Stimulated activated CD4-positive, alpha-beta T cell treated with anti-CD3 and anti-CD28 coated beads, Interleukin-1b, Interleukin-23, amount 100 ng/mL, for 48 hours (primary cell): Measurements from ENCODE around the gene CEP72.

Experiments used
- DNase-seq: peaks from one replicate; pipeline ENCODE4 v3.0.0-alpha.2; 2020

The CEP72 gene

DNA sequence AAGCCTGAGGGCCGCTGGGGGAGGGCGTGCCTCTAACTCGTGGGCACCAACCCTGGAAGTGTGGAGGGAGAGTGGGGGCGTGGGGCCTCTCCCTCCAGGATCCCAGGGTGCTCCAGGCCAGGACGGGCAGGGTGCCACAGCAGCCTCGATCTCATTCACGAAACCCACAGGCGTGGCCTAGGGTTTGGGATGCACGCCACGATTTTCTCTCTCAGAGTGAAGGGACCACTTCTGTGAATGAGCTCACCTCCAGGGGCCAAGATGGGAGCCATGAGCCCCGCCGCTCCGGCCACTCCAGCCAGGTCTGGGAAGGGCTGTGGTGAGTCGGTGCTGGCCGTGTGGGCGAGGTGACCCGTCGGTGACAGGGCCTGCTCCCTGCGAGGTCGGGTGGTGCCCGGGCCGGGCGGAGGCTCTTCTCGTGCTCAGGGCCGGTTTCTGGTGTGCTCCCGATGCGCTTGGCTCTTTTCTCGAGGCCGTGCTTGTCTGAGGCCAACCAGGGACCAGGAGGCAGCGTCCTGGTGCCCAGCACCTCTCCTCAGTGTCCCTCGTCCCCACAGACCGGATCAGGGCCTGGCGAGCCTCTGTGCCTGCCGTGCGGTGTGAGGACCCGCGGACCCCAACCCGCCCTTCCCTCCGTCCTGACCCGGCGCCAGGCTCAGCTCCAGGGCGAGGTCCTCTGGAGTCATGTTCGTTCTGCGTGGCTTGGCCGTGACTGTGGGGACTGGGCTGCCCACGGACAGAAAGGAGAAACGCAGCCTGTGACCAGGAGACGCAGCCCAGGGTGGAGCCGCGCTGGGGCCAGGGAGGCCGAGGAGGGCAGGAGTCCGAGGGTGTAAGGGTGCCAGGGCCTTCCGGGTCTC lies 50.0 kb downstream of the CEP72 start:
- no peak for DNase-seq

DNA sequence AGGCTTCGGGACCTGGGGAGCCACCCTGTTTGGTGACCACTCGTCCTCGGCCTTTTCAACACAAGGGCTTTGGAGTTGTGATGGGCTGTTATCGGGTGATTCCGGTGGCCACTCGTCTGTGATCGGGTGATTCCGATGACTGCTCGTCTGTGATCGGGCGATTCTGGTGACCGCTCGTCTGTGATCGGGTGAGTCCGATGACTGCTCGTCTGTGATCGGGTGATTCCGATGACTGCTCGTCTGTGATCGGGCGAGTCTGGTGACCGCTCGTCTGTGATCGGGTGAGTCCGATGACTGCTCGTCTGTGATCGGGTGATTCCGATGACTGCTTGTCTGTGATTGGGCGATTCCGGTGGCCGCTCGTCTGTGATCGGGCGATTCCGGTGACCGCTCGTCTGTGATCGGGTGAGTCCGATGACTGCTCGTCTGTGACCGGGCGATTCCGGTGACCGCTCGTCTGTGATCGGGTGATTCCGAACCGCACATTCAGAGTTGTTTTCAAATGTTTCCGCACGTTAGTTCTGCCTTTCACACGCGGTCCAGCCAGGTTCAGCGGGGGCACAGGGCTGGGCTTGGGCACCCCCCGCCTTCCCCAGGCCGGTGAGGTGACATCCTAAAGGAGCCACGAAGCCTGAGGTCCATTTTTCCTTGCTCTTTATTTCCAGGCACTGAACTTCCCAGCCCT lies 50.8 kb downstream of the CEP72 start:
- DNase-seq, result no peak

DNA sequence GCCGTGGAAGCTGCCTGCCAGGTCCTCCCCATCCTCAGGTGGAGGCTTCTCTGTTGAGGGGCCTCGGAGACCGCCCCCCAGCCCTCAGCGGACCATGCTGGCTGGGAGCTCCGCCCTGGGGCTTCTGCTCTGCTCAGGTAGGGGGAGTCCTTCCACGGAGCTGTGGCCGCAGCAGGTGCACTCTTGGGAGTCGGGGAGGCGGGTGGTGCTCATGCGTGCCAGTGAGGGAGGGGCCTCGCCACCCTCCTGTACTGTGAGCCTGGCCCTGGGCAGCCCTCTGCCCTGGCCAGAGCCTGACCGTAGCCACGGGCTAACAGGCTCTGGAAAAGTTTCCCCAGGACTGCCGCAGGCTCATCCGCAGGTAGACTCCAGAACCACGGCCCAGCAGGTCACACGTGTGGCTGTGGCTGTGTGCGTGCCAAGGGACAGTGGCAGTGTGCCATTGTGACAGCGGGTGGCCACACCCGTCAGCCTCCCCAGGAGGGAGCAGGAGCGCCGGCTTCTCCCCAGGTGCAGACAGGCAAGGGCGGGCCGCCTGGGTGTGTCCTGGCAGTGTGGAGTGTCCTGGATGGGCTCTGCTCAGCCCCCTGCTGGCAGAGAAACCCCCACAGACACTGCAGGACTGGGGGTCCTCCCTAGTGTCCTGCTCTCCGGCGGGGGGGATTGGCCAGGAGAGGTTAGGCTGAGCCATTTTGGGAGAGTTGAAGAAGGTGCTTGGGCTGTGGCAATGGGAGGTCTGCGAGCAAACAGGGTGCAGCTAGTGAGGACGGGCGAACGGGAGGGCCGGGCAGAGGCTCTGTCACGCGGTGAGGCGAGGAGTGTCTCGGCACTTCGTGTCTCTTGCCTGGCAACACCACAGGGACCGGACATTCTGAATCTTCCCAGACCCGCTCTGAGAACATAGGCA lies 51.5 kb downstream of the CEP72 start:
- no peak for DNase-seq

DNA sequence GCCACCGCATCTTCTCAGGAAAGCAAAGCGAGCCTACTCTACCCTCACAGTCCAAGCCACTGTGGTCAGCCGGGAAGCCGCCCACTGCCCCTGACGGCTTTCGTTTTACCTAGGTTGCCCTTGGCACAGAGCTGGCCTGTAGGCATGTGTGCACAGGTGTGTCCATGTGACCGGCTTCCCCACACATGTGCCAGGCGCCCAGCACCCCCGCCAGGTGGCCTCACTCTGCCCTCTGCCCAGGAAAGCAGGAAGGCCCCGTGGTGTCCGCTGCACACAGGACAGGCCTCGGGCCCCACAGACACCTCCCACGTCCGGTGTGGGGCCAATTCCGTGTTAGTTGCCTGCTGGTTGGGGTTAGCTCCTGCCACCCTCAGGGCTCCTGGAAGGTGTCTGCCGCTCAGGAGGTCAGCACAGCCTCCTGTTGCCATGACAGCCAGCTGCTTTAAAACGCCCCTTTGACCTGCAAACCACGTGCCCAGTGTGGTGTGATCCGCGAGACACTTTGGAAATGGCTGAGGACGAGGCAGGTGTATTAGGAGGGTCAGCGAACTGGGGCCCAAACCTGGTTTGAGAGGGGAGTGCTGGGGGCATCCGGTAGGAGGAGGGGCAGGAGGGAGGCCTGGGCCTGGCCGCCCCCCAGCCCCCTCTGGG lies 52.3 kb downstream of the CEP72 start:
- no peak for DNase-seq

DNA sequence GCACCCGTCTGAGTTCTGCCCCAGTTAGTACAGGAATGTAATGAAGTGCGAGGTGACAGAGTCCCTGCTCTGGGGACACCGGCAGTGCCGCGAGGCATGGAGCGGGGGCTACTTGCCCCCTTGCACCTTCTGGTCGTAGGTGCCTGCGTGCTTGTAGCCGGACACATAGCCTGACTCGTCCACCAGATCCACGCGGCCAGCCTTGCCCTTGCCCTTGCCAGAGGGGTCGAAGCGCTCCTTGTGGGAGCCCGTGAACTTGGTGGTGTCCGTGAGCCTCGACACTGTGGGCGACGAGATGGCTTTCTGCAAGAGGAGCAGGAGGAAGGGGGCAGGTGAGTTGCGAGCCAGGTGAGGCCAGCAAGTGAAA lies 52.8 kb downstream of the CEP72 start:
- no peak for DNase-seq

DNA sequence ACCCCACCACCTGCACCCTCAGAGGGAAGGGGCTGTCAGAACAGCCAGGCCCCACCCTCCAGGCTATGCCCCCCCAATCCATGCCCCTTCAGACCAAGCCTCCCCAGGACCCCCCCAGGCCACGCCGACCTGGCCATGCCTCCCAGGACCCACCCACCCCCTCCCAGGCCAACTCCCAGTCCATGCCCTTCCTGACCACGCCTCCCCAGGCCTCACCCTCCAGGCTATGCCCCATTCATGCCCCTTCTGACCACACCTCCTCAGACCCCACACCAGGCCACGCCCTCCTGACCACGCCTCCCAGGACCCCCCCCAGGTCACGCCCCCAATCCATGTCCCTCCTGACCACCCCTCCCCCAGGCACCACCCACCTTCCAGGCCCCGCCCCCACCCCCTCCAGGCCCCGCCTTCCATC lies 53.4 kb downstream of the CEP72 start:
- DNase-seq, result no peak

DNA sequence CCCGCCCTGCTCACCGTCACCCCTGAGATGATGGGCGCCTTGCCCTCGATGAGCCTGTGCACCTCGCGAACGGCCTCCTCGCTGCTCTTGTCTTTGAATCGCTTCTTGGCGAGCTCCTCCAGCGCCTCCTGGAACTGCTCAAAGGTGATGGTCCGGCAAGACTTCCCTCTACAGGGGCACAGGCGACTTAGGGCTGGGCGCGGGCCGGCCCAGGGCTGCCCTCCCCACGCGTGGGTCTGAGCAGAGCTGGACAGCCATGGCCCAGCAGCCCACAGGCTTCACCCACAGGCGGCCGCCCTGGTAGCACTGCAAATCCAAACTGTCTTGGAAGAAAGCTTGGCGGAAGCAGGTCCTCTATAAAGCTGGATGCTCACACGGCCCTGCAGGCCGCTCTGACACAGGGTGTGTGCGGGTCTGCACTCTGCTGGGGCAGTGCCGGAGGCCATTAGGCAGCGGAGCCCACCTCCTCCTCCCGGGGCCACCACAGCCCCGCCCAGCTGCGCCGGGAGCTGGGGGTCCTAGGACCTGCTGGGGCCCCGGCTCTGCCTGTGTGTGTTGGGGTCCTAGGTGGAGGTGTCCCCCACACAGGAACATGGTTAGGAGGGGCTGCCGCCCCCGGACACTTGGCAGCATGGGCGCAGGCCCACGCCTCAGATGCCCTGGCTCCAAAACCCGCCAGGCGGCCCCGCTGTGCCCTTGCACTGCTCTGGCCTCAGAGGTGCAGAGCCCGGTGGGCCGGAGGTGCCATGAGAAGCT lies 54.0 kb downstream of the CEP72 start:
- no peak for DNase-seq

DNA sequence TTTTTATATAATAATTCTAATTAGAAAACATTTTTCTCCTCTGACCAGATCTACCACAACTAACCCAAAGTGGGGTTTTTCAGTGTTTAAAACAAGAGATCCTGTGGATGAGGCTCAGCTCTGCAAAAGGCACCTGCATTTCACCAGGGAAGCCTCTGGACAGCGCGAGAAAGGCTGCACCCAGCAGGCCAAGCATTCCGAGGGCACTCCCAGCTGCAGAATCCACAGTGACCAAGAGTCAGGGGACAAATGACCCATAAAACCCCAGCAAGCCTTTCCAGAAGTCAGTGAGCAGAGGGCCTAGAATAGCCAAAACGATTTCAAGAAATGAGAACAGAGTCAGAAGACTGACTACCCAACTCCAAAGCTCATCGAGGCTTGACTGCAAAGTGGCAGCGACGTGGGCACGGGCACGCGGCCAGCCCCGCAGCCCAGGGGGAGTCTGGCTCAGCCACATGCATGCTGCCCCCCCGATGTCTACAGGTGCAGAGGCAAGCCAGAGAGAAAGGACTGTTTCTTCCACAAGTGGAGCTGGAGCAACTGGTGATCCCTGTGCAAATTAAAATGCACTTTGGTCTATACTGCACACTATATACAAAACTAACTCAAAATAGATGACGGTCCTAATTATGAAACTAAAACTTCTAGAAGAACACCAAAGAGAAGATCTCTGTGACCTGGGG lies 54.8 kb downstream of the CEP72 start:
- DNase-seq, result no peak

DNA sequence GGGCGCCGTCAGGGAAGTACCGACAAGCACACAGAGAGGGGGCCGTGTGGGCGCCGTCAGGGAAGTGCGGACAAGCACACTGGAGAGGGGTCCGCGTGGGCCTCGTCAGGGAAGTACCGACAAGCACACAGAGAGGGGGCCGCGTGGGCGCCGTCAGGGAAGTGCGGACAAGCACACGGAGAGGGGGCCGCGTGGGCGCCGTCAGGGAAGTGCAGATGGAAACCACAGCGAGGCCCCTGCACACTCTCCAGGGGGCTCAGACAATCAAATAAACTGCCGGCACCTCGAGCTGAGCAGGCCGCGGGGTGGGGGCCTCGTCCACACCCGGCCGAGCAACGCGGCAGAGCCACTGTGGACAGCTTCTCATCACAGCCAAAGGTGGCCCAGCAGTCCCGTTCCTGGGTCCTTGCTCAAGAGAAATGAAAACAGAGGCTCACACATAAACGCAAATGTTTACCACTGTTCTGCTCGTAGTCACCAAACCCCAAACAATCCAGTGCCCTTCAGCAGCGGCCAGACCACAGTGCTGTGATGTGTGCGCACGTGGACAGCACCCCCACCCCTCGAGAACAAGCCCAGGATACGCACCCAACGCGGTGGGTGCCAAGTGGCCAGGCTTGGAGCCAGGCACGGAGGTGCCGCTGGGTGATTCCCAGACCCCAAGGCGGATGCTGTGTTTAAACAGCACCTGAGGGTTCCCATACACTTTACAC lies 56.3 kb downstream of the CEP72 start:
- DNase-seq, result no peak

DNA sequence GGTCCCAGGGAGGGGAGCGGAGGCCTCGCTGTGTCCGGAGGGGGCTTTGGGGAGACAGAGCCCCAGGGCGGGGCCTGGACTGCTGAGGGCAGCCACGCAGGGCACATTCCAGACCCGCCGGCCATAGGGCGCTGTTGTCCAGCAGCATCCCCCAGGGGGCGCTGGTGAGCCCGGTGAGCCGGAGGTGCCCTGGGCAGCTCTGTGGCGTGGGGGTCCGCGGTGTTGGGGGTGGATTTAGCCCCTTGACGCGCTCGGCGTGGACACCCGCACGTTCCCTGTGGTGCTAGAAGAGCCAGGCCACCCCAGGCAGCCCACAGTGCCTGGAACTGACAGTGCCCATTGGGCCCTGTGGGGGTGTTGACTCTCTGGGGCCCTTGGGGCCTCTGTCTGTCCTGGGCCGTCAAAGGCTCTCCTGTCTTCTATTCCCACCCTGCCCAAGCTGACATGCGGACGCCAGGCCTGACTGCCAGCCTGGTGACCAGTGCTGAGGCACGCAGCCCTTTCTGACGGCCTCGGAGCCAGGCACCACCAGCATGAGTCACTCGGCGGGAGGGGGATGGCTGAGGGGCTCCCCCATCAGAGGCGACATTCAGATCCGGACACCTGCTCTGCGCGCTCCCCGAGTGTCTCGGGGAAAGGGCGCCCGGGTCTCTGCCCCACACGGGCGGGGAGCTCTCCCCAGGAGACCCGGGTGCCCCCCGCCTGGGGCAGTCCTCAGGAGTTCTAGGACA lies 57.1 kb downstream of the CEP72 start:
- DNase-seq, result peak; percentile 27

DNA sequence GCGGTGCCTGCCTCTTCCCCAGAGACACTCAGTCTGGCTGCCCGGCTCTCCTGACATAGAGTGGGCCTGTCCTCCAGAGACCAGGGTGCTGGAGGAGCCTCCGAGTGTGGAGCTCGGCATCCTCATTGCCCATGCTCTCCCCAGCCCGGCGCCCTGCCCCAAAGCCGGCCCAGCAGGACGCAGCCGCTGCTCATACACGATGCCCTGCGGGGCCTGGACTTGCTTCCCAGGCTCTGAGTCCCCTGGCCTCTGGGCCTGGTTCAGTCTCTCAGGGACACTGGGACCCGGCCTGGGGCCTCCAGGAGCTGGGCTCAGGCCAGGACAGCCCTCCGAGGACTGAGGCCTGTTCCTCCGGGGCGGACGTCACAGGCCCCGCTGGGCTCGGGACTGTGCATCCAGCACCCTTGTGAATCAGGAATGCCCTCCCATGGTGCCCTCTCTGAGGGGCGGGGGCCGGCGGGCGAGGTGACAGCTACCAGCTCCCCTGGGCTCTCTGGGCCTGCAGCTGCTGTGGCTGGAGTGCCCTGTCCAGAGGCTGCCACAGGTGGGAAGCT lies 57.8 kb downstream of the CEP72 start:
- DNase-seq, result no peak

DNA sequence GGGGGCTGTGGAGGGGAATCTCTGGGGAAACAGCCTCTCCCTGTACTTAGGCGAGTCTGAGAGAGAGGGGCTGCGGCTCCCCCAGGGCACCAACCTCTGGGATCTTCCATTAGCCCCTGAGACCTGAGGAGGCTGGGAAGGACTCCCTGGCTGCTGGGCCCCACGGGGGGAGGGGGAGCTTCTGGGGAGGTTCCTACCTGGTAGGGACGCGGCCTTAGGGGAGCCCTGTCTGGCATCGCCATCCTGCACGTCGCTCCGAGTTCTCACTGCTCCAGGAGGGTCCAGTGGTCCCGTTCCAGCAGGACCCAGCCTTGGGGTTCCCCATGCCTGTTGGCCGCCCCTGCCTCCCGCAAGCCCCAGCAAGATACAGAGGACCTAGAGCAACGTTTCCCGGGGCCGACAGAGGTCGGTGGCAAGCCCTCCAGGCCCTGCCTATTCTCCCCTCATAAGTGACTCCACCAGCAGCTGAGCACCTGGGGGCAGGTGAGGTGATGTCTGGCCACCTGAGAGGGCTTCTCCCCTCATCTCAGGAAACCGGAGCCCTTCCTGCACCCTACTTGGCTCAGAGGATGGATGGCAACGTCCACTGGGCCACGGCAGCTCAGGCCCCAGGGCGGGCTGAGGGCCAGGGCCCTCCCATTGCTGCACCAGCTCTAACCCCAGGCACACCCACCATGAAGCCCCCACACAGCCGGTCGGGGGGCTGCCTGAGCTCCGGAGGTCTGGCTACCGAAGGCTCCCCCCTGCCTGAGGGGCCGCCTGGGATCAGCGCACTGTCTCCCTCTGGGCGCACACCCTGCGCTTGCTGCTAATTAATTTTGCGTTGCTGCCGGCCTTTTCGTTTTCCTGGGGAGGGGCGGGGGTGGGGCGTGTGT lies 58.5 kb downstream of the CEP72 start:
- DNase-seq, result no peak

DNA sequence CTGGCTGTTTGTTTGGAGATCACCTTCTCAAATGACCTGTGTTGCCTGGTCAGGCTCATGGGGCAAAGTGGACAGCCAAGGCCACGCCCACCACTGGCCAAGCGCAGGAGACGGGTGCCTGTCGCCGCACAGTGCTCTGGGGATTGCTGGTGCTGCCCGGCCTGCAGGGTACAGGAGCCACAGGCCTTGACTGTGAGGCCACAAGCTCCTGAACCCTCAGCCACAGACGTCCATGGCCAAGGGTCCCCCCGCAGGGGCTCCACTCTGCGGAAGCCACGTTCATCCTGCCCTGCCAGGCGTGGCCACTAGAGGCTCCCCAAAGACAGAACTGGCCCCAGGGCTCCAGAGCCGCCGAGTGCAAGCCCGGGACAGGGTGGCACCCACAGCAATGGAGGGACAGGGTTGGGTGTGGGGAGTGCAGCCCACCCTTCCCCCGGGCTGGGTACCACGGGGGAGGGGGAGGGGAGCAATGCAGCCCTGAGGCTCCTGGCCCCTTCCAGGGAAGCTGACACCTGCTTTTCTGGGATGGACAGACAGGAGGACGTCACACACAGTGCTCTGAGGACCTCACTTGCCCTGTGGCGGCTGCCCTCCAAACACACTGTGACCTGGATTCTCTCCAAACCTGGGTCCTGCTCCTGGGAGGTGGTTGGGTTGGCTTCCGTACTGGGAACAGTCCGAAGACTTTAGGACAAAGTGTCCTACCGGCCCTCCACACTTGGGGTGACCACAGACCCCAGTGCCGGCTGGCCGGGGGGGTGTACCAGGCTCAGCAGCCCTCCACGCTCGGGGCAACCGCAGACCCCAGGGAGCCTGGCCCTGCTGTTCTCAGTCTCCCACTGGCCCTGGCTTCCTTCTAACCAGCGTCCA lies 59.6 kb downstream of the CEP72 start:
- DNase-seq, result peak; percentile 62

DNA sequence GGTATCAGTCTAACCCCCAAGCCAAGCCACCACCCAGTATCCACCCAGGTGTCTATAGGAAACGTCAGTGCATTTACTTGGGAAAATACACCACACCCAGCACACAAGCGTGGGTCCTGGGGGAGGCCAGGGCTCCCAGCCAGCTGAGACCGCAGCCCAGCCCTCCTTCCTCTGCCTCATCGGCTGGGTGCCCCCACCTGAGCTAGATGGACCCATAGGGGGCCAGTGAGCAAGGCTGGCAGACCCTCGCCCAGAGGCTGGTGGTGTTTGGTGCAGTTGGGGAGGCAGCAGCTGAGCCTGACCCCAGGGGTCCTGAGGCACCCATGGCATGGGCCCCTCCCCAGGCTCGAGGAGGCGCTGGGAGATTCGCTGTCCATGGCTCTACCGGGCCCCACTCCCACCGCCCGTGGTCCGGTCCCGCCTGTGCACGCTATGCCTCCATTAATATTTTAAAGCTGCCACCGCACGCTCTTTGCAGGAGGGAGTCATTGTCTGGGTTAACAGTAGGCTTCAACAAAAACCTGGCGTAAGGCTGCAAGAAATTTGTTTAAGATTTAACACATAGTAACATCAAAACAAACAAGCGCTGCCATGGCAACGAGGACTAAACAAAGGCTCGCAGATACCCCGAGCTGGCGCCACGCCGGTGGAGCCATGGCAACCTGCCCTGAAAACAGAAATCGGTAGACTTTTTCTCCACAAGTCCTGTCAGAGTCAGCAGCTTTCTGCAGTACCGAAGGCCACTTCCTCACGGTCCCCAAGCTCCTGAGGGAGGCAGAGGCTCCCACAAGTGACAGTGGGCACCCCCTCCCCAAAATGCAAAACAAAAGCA lies 60.4 kb downstream of the CEP72 start:
- DNase-seq, result peak; percentile 64

DNA sequence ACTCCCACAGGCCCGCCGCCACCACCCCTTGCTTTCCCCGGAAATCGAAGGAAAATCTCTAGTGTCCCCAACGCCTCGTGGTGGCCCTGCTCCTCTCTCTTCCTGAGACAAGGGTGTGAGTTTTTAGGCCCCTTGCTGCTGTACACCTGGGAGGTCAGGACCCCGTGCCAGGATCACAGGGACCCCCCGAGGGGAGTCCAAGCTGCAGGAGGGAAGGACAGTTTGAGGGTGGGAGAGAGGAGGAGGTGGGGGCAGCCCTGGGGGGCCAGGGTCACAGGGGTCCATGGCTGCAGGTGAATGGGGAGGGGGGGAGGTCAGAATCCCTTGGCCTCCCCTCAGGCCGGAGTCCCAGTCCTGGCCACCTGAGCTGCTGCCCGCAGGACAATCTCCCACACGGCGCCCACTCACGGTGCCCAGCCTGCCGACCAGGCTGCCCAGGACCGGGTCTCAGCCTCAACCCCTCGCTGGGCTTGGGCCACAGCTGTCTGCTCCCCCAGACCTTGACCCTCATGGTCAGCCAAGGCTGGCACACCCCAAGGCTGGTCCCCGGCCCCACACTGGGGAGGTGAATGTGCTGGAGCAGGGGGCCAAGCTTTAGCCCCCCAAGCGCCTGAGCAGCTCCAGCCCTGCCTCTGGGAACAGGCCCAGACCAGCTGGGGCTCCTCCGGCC lies 61.2 kb downstream of the CEP72 start:
- DNase-seq, result no peak
